ENCODE data around the gene CCDC51. TPM values are rescaled to one million over a fixed set of nuclear protein-coding genes. Genes with fewer than 3 reads are reported as not detected.

CCDC51 gene
- total and polyA plus RNA-seq, 7 experiments from 2014 or later = 3.6 to 16.5 (median 7.1) TPM

GRCh38 chr3:48411041-48411588, 28.8 kb downstream of the CCDC51 start:
- no peak overlapping the region for H3K27ac Mint-ChIP-seq
- H3K27me3 ChIP-seq (ENCODE audit: control insufficient read depth in 2 of 2, insufficient read depth in 2 of 2, low read length in 2 of 2) = no peaks in the 10 kb centered on the region
- POLR2A ChIA-PET = no interaction called here

GRCh38 chr3:48410205-48411040, 29.5 kb downstream of the CCDC51 start:
- POLR2A ChIA-PET = no interaction called here
- peaks cover 0 to 2% (median 0%) of the 10 kb centered on the region in 11 donors for H3K9me3 Mint-ChIP-seq
- no peak overlapping the region for H3K27ac ChIP-seq (ENCODE audit: low read depth, low read length)
- no peaks in the 10 kb centered on the region for H3K36me3 Mint-ChIP-seq
- CTCF ChIA-PET = no interaction called here
- H3K9me3 ChIP-seq (ENCODE audit: control insufficient read depth in 2 of 3, low read length in 3 of 3) = no peaks in the 10 kb centered on the region
- no peaks in the 10 kb centered on the region for H3K27me3 Mint-ChIP-seq
- H3K36me3 ChIP-seq (ENCODE audit: control insufficient read depth in 2 of 3, insufficient read depth in 3 of 3, low read length in 3 of 3) = no peaks in the 10 kb centered on the region
- H3K27ac Mint-ChIP-seq = no peak overlapping the region
- DNase-seq (peak in 1 of 9 donors; percentile 4), ATAC-seq (no peak)
- H3K4me1 Mint-ChIP-seq = no peaks in the 10 kb centered on the region
- H3K4me3 Mint-ChIP-seq = no peak overlapping the region
- no peaks in the 10 kb centered on the region for H3K27me3 ChIP-seq (ENCODE audit: control insufficient read depth in 2 of 2, insufficient read depth in 2 of 2, low read length in 2 of 2)
- no peak overlapping the region for H3K4me3 ChIP-seq (ENCODE audit: low read length)
- intact Hi-C loops (cut with micrococcal nuclease) = no loop called here
- H3K4me1 ChIP-seq (ENCODE audit: control insufficient read depth in 2 of 2, insufficient read depth in 2 of 2, low read length in 2 of 2) = no peaks in the 10 kb centered on the region

More at GRCh38 chr3:48411041-48411588, 28.8 kb downstream of the CCDC51 start:
- Histone ChIP-seq H3K36me3 (ENCODE audit: control insufficient read depth in 2 of 3, insufficient read depth in 3 of 3, low read length in 3 of 3) (no peaks in the 10 kb centered on the region), H3K9me3 (ENCODE audit: control insufficient read depth in 2 of 3, low read length in 3 of 3) (no peaks in the 10 kb centered on the region), H3K27ac (ENCODE audit: low read depth, low read length) (no peak overlapping the region), H3K4me1 (ENCODE audit: control insufficient read depth in 2 of 2, insufficient read depth in 2 of 2, low read length in 2 of 2) (no peaks in the 10 kb centered on the region), H3K4me3 (ENCODE audit: low read length) (no peak overlapping the region)
- H3K27me3 Mint-ChIP-seq = no peaks in the 10 kb centered on the region
- peaks cover 0 to 2% (median 0%) of the 10 kb centered on the region in 11 donors for H3K9me3 Mint-ChIP-seq
- DNase-seq (no peak), ATAC-seq (no peak)
- CTCF ChIA-PET = no interaction called here
- no peak overlapping the region for H3K4me3 Mint-ChIP-seq
- H3K4me1 Mint-ChIP-seq = no peaks in the 10 kb centered on the region
- intact Hi-C loops (cut with micrococcal nuclease) = no loop called here
- no peaks in the 10 kb centered on the region for H3K36me3 Mint-ChIP-seq

- H3K27me3 ChIP-seq (ENCODE audit: control insufficient read depth in 2 of 2, insufficient read depth in 2 of 2, low read length in 2 of 2) = no peaks in the 10 kb centered on the region
- H3K36me3 ChIP-seq (ENCODE audit: control insufficient read depth in 2 of 3, insufficient read depth in 3 of 3, low read length in 3 of 3) = no peaks in the 10 kb centered on the region
- no peak overlapping the region for H3K27ac ChIP-seq (ENCODE audit: low read depth, low read length)
- Mint-ChIP-seq H3K9me3 (peaks cover 0 to 2% (median 0%) of the 10 kb centered on the region in 11 donors), H3K27ac (no peak overlapping the region), H3K4me3 (no peak overlapping the region), H3K4me1 (no peaks in the 10 kb centered on the region), H3K27me3 (no peaks in the 10 kb centered on the region), H3K36me3 (no peaks in the 10 kb centered on the region)
- H3K4me3 ChIP-seq (ENCODE audit: low read length) = no peak overlapping the region
- H3K9me3 ChIP-seq (ENCODE audit: control insufficient read depth in 2 of 3, low read length in 3 of 3) = no peaks in the 10 kb centered on the region
- H3K4me1 ChIP-seq (ENCODE audit: control insufficient read depth in 2 of 2, insufficient read depth in 2 of 2, low read length in 2 of 2) = no peaks in the 10 kb centered on the region
- intact Hi-C loops (cut with micrococcal nuclease) = no loop called here
- ChIA-PET POLR2A (no interaction called here), CTCF (no interaction called here)
- ATAC-seq (no peak), DNase-seq (peak in 1 of 9 donors; percentile 3)
These were observed 30.4 kb downstream of the CCDC51 start for GRCh38 chr3:48409291-48410201.

GRCh38 chr3:48408823-48409281, 31.1 kb downstream of the CCDC51 start:
- Histone ChIP-seq H3K27ac (ENCODE audit: low read depth, low read length) (no peak overlapping the region), H3K27me3 (ENCODE audit: control insufficient read depth in 2 of 2, insufficient read depth in 2 of 2, low read length in 2 of 2) (no peaks in the 10 kb centered on the region), H3K9me3 (ENCODE audit: control insufficient read depth in 2 of 3, low read length in 3 of 3) (no peaks in the 10 kb centered on the region), H3K36me3 (ENCODE audit: control insufficient read depth in 2 of 3, insufficient read depth in 3 of 3, low read length in 3 of 3) (no peaks in the 10 kb centered on the region), H3K4me1 (ENCODE audit: control insufficient read depth in 2 of 2, insufficient read depth in 2 of 2, low read length in 2 of 2) (no peaks in the 10 kb centered on the region), H3K4me3 (ENCODE audit: low read length) (no peak overlapping the region)
- no peaks in the 10 kb centered on the region for H3K9me3 Mint-ChIP-seq
- no peak overlapping the region for H3K4me3 Mint-ChIP-seq
- no peaks in the 10 kb centered on the region for H3K4me1 Mint-ChIP-seq
- intact Hi-C loops (cut with micrococcal nuclease) = no loop called here
- no peak for ATAC-seq
- ChIA-PET POLR2A (no interaction called here), CTCF (interaction anchor here (1.3 to 2.4 kb wide), 3 partner anchors 27 to 149 kb away, joined by 3 to 12 read pairs (median 7); partner anchors contain the start of genes CCDC51 and TMA7)
- no peaks in the 10 kb centered on the region for H3K27me3 Mint-ChIP-seq
- no peak overlapping the region for H3K27ac Mint-ChIP-seq
- no peaks in the 10 kb centered on the region for H3K36me3 Mint-ChIP-seq
- DNase-seq = no peak

GRCh38 chr3:48407542-48408099, 32.3 kb downstream of the CCDC51 start:
- POLR2A ChIA-PET = interaction anchor here (1.1 kb wide), 1 partner anchor 59 kb away, joined by 3 read pairs; a partner anchor contains a TSS
- intact Hi-C loops (cut with micrococcal nuclease) = no loop called here

More at GRCh38 chr3:48407542-48408099, 32.3 kb downstream of the CCDC51 start:
- CTCF ChIA-PET = interaction anchor here (1.3 to 2.4 kb wide), 3 partner anchors 29 to 151 kb away, joined by 3 to 12 read pairs (median 7); partner anchors contain the start of genes CCDC51 and TMA7
- Mint-ChIP-seq H3K4me3 (no peak overlapping the region), H3K4me1 (no peaks in the 10 kb centered on the region), H3K9me3 (no peaks in the 10 kb centered on the region), H3K27ac (no peak overlapping the region), H3K27me3 (no peaks in the 10 kb centered on the region), H3K36me3 (no peaks in the 10 kb centered on the region)
- Histone ChIP-seq H3K4me3 (ENCODE audit: low read length) (no peak overlapping the region), H3K4me1 (ENCODE audit: control insufficient read depth in 2 of 2, insufficient read depth in 2 of 2, low read length in 2 of 2) (no peaks in the 10 kb centered on the region), H3K36me3 (ENCODE audit: control insufficient read depth in 2 of 3, insufficient read depth in 3 of 3, low read length in 3 of 3) (no peaks in the 10 kb centered on the region), H3K9me3 (ENCODE audit: control insufficient read depth in 2 of 3, low read length in 3 of 3) (no peaks in the 10 kb centered on the region), H3K27ac (ENCODE audit: low read depth, low read length) (no peak overlapping the region), H3K27me3 (ENCODE audit: control insufficient read depth in 2 of 2, insufficient read depth in 2 of 2, low read length in 2 of 2) (no peaks in the 10 kb centered on the region)
- DNase-seq (peak in 1 of 9 donors; percentile 12), ATAC-seq (no peak)

Data from naive thymus-derived CD4-positive, alpha-beta T cell (primary cell).